Epithelial cell of proximal tubule (primary cell): ENCODE measurements around the gene TMCO4. TPM values are rescaled to one million over a fixed set of nuclear protein-coding genes. Genes with fewer than 3 reads are reported as not detected.
A peak's percentile ranks its signal among the peaks of the same experiment; 100 is the strongest.

Experiments
- DNase-seq: peaks from one replicate; pipeline ENCODE4 v3.0.0-alpha.2; 2011; ENCODE audit warnings: low read depth
- H3K4me3 ChIP-seq: 2 replicates; pipeline ENCODE4 v1.5.1; 2011; ENCODE audit warnings: low read depth, mild to moderate bottlenecking, low read length
- total RNA-seq: library from RNA; depleted of rRNA; stranded (reverse); fragments of >200 nt; gene quantifications from 2 replicates; pipeline ENCODE4 v1.2.3, GENCODE V29; 2015
- TF ChIP-seq, protein P1 (sequence below): conservative IDR thresholded peaks from 2 replicates; pipeline ENCODE4 v1.5.1; 2012; ENCODE audit warnings: low read depth, mild to moderate bottlenecking, low read length

TMCO4 gene
- total RNA-seq, 1 donor from 2014 or later: 9.8 TPM

DNA sequence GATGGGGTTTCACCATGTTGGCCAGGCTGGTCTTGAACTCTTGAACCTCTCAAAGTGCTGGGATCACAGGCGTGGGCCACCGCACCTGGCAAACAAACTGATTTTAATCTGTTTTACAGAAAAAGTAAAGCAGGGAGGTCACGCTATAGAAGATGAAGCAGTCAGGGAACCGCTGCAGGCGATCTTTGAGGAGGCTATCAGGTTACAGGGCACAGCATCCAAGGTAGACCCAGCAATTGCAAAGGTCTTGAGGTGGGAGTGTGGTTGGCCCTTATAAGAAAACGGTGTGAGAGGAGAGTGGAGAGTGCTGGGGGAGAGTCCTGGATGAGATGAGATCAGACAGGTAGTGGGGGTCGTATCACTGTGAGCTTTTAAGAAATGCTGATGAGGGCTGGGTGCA is 2.6 kb upstream of the TMCO4 start:
- DNase-seq: no peak
- TF ChIP-seq, protein P1, sequence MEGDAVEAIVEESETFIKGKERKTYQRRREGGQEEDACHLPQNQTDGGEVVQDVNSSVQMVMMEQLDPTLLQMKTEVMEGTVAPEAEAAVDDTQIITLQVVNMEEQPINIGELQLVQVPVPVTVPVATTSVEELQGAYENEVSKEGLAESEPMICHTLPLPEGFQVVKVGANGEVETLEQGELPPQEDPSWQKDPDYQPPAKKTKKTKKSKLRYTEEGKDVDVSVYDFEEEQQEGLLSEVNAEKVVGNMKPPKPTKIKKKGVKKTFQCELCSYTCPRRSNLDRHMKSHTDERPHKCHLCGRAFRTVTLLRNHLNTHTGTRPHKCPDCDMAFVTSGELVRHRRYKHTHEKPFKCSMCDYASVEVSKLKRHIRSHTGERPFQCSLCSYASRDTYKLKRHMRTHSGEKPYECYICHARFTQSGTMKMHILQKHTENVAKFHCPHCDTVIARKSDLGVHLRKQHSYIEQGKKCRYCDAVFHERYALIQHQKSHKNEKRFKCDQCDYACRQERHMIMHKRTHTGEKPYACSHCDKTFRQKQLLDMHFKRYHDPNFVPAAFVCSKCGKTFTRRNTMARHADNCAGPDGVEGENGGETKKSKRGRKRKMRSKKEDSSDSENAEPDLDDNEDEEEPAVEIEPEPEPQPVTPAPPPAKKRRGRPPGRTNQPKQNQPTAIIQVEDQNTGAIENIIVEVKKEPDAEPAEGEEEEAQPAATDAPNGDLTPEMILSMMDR: no peak
- no peak overlapping the region for H3K4me3 ChIP-seq

GRCh38 chr1:19800076-19800804 is 524 bp upstream of the TMCO4 start:
- H3K4me3 ChIP-seq: peak overlapping the region; percentile 65
- no peak for DNase-seq
- TF ChIP-seq, protein P1: no peak

DNA sequence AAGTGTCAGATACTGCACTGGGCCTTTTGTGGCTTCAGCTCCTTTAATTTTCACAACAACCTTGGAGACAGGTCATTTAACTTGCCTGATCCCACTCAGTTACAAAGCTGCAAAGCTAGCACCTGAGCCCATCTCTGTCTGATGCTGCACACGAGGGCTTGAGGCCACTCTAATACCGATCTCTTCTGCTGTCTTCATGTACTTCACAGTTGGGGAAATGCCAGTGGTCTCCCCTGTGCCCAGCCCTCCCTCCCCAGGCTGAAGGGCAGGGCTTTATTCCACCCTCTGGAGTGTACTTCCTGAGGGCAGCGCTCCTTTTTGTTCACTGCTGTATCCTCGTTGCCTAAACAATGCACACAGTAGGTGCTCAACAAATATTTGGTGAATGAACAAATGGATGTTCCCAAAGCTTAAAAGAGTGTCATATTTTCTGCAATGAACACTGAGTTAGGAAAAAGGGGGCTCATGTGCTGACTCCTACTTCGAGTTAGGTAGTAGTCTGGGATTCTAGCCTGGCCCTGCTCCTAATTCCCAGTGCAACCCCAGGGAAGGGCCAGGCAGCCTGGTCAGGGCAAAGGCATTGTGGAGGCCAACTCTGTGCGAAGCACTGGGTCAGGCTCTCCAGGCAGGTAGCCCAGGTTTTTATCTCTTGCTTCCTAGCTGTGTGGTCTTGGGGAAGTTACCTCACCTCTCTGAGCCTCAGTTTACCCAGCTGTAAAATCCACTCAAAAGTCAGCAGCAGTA is 1.1 kb downstream of the TMCO4 start:
- DNase-seq: no peak
- peak overlapping the region; percentile 65 for H3K4me3 ChIP-seq
- TF ChIP-seq, protein P1: no peak

GRCh38 chr1:19797827-19798226 is 1.9 kb downstream of the TMCO4 start:
- no peak overlapping the region for H3K4me3 ChIP-seq
- TF ChIP-seq, protein P1: no peak
- DNase-seq: no peak

DNA sequence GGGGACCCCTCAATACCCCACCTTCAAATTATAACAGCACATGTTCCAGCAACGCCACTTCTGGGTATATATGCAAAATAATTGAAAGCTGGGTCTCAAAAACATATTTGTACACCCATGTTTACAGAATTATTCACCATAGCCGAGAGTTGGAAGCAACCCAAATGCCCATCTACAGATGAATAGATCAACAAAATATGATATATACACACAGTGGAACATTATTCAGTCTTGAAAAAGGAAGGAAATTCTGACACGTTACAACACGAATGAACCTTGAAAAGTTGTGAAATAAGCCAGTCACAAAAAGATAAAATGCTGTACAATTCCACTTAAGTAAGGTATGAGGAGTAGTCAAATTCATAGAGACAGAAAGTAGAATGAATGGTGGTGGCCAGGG is 5.1 kb downstream of the TMCO4 start:
- no peak for DNase-seq
- TF ChIP-seq, protein P1: no peak

GRCh38 chr1:19793360-19794046 is 6.2 kb downstream of the TMCO4 start:
- no peak overlapping the region for H3K4me3 ChIP-seq
- no peak for DNase-seq
- TF ChIP-seq, protein P1: no peak

More for the DNA sequence above, 5.1 kb downstream of the TMCO4 start:
- H3K4me3 ChIP-seq: no peak overlapping the region
